ENCODE data around the gene NPFF. TPM values are rescaled to one million over a fixed set of nuclear protein-coding genes. Genes with fewer than 3 reads are reported as not detected.

The NPFF gene
- total RNA-seq, 1 donor from 2014 or later: not detected

DNA sequence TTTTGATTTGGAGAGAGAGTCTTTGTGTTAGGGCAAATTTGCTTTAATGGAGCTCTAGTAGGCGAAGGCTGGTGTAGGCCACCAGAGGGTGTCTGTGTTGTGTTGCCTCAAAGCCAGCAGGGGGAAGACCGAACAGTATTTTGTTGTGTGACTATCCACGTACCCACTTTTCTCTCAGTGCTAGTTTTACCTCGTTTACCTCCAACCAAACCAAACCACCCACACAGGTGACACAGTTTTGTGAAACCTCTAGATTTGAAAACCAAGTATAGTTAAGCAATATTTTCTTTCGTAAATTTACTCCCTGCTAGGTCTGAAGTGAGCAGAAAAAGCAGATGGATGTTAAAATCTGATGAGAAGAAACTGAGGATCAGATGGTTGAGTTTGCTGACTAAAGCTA, 36.3 kb upstream of the NPFF start:
- TF ChIP-seq, protein P1, sequence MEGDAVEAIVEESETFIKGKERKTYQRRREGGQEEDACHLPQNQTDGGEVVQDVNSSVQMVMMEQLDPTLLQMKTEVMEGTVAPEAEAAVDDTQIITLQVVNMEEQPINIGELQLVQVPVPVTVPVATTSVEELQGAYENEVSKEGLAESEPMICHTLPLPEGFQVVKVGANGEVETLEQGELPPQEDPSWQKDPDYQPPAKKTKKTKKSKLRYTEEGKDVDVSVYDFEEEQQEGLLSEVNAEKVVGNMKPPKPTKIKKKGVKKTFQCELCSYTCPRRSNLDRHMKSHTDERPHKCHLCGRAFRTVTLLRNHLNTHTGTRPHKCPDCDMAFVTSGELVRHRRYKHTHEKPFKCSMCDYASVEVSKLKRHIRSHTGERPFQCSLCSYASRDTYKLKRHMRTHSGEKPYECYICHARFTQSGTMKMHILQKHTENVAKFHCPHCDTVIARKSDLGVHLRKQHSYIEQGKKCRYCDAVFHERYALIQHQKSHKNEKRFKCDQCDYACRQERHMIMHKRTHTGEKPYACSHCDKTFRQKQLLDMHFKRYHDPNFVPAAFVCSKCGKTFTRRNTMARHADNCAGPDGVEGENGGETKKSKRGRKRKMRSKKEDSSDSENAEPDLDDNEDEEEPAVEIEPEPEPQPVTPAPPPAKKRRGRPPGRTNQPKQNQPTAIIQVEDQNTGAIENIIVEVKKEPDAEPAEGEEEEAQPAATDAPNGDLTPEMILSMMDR (IDR thresholded peaks at IDR 0.05; ENCODE audit: unreplicated experiment): peak; percentile 61
- no peaks in the 10 kb centered on the region for H3K9me3 Mint-ChIP-seq
- H3K4me1 Mint-ChIP-seq: peaks cover 15% of the 10 kb centered on the region
- H3K4me3 Mint-ChIP-seq: no peak overlapping the region
- H3K27ac Mint-ChIP-seq: peak overlapping the region; percentile 49
- peak; percentile 23 to 43 for DNase-seq (ENCODE audit: low spot score in 2 of 2, unreplicated experiment in 2 of 2)
- H3K27me3 Mint-ChIP-seq (ENCODE audit: low read depth): no peaks in the 10 kb centered on the region
- H3K36me3 Mint-ChIP-seq: peaks cover 21% of the 10 kb centered on the region

DNA sequence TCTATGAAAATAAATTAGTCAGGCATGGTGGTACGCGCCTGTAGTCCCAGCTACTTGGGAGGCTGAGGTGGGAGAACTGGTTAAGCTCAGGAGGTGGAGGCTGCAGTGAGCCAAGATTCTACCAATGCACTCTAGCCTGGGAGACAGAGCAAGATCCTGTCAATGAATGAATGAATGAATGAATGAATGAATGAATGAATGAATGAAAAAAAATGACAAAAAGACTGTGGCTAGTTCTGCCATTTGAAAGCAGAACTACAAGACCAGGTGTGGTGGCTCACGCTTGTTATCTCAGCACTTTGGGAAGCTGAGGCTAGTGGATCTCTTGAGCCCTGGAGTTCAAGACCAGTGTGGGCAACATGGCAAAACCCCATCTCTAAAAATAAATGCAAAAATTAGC, 32.2 kb upstream of the NPFF start:
- no peaks in the 10 kb centered on the region for H3K9me3 Mint-ChIP-seq
- H3K4me3 Mint-ChIP-seq: no peak overlapping the region
- no peaks in the 10 kb centered on the region for H3K27me3 Mint-ChIP-seq (ENCODE audit: low read depth)
- H3K4me1 Mint-ChIP-seq: peaks cover 20% of the 10 kb centered on the region
- peaks cover 32% of the 10 kb centered on the region for H3K36me3 Mint-ChIP-seq
- TF ChIP-seq, protein P1 (IDR thresholded peaks at IDR 0.05; ENCODE audit: unreplicated experiment): no peak
- no peak for DNase-seq (ENCODE audit: low spot score in 2 of 2, unreplicated experiment in 2 of 2)
- H3K27ac Mint-ChIP-seq: no peak overlapping the region

DNA sequence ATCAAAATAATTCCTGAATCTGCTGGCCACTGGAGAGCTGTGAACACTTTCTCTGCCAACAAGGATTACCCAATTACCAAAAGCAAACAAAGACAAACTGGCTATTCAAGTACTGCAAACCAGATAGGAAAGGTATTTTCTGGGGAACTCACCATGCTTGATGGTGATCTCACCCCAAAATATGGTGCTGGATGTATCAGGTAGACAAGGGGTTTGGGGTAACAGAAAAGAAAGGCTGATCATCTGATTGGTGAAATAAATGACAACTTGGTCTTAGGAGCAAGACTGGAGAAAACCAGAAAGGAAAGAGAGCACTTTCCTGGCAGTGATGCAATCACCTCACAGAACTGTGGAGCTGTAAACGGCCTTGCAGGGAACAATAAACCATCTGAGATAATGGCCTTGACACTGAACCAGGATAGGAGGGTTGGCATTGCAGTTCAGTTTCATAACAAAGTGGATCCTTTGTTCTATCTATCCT, 31.0 kb upstream of the NPFF start:
- no peak for DNase-seq (ENCODE audit: low spot score in 2 of 2, unreplicated experiment in 2 of 2)
- no peaks in the 10 kb centered on the region for H3K27me3 Mint-ChIP-seq (ENCODE audit: low read depth)
- peak overlapping the region; percentile 81 for H3K27ac Mint-ChIP-seq
- no peaks in the 10 kb centered on the region for H3K9me3 Mint-ChIP-seq
- TF ChIP-seq, protein P1 (IDR thresholded peaks at IDR 0.05; ENCODE audit: unreplicated experiment): no peak
- H3K36me3 Mint-ChIP-seq: peaks cover 38% of the 10 kb centered on the region
- H3K4me1 Mint-ChIP-seq: peaks cover 13% of the 10 kb centered on the region
- no peak overlapping the region for H3K4me3 Mint-ChIP-seq

DNA sequence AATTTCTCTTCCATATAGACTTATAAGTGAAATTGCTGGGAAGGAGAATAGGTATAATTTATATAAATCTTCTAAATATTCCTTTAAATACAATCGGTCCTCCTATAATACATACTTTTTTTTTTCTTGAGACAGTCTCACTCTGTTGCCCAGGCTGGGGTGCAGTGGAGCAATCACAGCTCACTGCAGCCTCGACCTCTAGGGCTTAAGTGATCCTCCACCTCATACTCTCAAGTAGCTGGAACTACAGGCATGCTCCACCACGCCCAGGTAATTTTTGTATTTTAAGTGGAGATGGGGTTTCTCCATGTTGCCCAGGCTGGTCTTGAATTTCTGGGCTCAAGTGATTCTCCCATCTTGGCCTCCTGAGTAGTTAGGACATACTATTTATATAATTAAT, 29.7 kb upstream of the NPFF start:
- no peak overlapping the region for H3K27ac Mint-ChIP-seq
- H3K9me3 Mint-ChIP-seq: no peaks in the 10 kb centered on the region
- DNase-seq (ENCODE audit: low spot score in 2 of 2, unreplicated experiment in 2 of 2): no peak
- peaks cover 43% of the 10 kb centered on the region for H3K36me3 Mint-ChIP-seq
- peaks cover 7% of the 10 kb centered on the region for H3K4me1 Mint-ChIP-seq
- no peak overlapping the region for H3K4me3 Mint-ChIP-seq
- no peaks in the 10 kb centered on the region for H3K27me3 Mint-ChIP-seq (ENCODE audit: low read depth)
- TF ChIP-seq, protein P1 (IDR thresholded peaks at IDR 0.05; ENCODE audit: unreplicated experiment): no peak

DNA sequence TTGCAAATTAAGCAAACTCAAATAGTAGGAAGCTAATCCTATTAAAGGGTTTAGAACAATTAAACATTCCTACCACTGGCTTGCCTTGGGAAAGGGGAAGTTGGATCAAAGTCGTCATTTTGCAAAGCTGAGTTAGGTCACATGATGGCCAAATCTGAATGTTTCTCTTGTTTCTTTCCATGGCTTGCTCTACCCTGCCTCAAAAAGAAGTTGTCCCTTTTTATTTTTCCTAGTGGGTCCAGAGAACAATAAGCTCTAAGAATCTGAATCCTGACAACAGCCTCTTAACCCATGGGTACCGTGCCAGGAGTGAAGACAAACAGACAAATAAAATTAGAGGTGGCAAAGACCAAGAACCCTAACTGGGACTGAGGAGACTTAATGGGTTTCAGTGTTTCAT, 26.2 kb upstream of the NPFF start:
- TF ChIP-seq, protein P1 (IDR thresholded peaks at IDR 0.05; ENCODE audit: unreplicated experiment): no peak
- DNase-seq (ENCODE audit: low spot score in 2 of 2, unreplicated experiment in 2 of 2): no peak
- Mint-ChIP-seq H3K9me3 (no peaks in the 10 kb centered on the region), H3K27ac (no peak overlapping the region), H3K27me3 (ENCODE audit: low read depth) (no peaks in the 10 kb centered on the region), H3K4me3 (no peak overlapping the region), H3K36me3 (peaks cover 45% of the 10 kb centered on the region), H3K4me1 (peaks cover 4% of the 10 kb centered on the region)

Measured in mesothelial cell of epicardium (in vitro differentiated cells).